ENCODE measurements around the gene FBXL17. TPM values are rescaled to one million over a fixed set of nuclear protein-coding genes. Genes with fewer than 3 reads are reported as not detected.

Gene FBXL17
- polyA plus RNA-seq, 1 of the 3 experiments (the other 2 are of a cell fraction) = 4.4 TPM

DNA sequence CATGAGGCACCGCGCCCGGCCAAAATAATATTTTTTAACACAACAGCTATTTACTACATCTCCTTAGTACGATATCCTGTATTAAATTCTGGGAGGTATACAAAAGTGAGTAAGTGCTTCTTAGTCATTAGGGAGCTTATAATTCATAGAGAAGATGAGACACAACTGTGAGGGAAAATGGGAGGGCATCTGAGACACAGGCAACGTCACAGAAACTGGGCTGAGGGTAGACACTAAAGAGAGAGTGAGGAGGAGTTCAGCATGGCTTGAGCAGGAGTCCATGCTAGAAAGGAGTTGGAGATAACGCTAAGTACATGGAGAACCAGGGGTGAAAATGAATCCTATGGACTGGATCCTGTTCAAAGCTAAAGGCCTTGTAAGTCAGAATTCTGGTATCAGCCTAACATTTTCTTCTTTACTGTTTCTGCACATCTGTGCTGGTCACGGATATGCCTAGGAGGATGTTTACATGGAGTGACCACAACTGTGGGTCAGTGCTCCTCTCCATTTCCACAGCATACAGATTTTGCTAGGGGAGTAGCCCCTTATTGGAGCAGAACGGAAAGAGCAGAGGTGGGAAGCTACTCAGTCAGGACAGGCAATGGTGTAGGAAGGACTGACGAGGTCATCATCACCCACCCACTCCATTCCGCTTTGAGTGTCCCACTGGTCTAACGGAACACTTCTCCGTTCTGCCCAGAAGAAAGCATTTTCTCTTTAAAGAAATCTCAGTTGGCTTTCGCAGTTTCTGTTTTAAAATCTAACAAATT, 400.8 kb downstream of the FBXL17 start:
- H4K20me1 ChIP-seq (ENCODE audit: insufficient read depth) = no peaks in the 10 kb centered on the region
- TF ChIP-seq FOXJ3 (CRISPR knock-in tag; IDR thresholded peaks at IDR 0.05) (no peak), TEAD4 (IDR thresholded peaks at IDR 0.05; ENCODE audit: borderline replicate concordance, insufficient read depth) (no peak), ZBTB33 (IDR thresholded peaks at IDR 0.05; ENCODE audit: borderline replicate concordance, low read depth) (no peak), MEF2A (IDR thresholded peaks at IDR 0.05; ENCODE audit: borderline replicate concordance, low read depth) (no peak), TCF12 (IDR thresholded peaks at IDR 0.05) (no peak)
- H3K36me3 ChIP-seq (replicated peaks in 1 of 2; ENCODE audit: control insufficient read depth in 1 of 2, insufficient read depth in 2 of 2, low read length in 1 of 2) = no peaks in the 10 kb centered on the region
- ChIA-PET POLR2A (no interaction called here), CTCF (no interaction called here)
- no peak overlapping the region for H3K4me3 ChIP-seq (ENCODE audit: low read depth in 2 of 2, low read length in 1 of 2)
- H3K4me1 ChIP-seq (ENCODE audit: control insufficient read depth in 1 of 2, insufficient read depth in 2 of 2, low read depth in 1 of 2, low read length in 1 of 2) = peaks cover 0 to 7% of the 10 kb centered on the region in 2 experiments; a peak in 2 of 4 replicates
- H3F3A ChIP-seq (replicated peaks; ENCODE audit: insufficient read depth) = no peaks in the 10 kb centered on the region
- no peaks in the 10 kb centered on the region for H3K27me3 ChIP-seq (ENCODE audit: insufficient read depth)
- 90% methylated on average over 13 of the region's 13 CpGs for WGBS (ENCODE audit: low lambda C conversion rate)
- no peaks in the 10 kb centered on the region for H3K9me3 ChIP-seq
- H3K79me2 ChIP-seq (ENCODE audit: insufficient read depth) = no peaks in the 10 kb centered on the region
- H3K4me2 ChIP-seq = no peak overlapping the region
- H2AFZ ChIP-seq (ENCODE audit: low read depth) = no peak overlapping the region
- no peak overlapping the region for H3K9ac ChIP-seq
- H3K27ac ChIP-seq (ENCODE audit: low read depth in 2 of 2, low read length in 1 of 2) = no peak overlapping the region
- no peaks in the 10 kb centered on the region for H3K9me2 ChIP-seq
- DNase-seq = no peak

DNA sequence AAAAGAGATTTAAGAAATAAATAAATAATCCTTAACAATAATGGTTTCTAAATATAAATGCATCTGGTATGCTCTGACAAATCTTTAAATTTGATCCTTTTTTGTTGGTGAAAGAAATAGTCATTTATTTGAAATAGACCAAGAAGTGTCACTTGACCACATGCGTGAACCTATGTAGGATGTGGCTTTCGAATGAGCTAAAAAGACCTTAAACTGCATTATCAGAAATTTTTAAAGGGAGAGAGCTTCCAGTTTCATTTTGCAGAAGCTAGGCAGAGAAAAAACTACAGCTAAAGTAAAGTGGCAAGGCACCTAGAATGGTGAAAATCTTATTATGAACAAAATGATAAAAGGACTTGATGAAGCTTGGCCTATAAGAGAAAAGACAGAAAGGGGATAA, 402.0 kb downstream of the FBXL17 start:
- CTCF ChIA-PET = interaction anchor here (0.5 to 1.3 kb wide), 3 partner anchors 12 to 150 kb away, joined by 3 to 5 read pairs (median 3); no protein-coding TSS in a partner anchor
- TF ChIP-seq REST (IDR thresholded peaks at IDR 0.05; ENCODE audit: low read depth, low read length) = no peak
- TF ChIP-seq FOXJ3 (CRISPR knock-in tag; IDR thresholded peaks at IDR 0.05) = no peak
- TF ChIP-seq RCOR1 (IDR thresholded peaks at IDR 0.05; ENCODE audit: low read length) = no peak
- no peak for TF ChIP-seq MAX (IDR thresholded peaks at IDR 0.05; ENCODE audit: low read depth)
- no peak for TF ChIP-seq NRF1 (IDR thresholded peaks at IDR 0.05; ENCODE audit: low read depth, low read length)
- TF ChIP-seq, protein P1, sequence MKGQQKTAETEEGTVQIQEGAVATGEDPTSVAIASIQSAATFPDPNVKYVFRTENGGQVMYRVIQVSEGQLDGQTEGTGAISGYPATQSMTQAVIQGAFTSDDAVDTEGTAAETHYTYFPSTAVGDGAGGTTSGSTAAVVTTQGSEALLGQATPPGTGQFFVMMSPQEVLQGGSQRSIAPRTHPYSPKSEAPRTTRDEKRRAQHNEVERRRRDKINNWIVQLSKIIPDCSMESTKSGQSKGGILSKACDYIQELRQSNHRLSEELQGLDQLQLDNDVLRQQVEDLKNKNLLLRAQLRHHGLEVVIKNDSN (IDR thresholded peaks at IDR 0.05; ENCODE audit: borderline replicate concordance, low read depth) = no peak
- no peak for TF ChIP-seq ELF1 (IDR thresholded peaks at IDR 0.05)
- no peak for TF ChIP-seq YY1 (IDR thresholded peaks at IDR 0.05; ENCODE audit: low read depth)
- TF ChIP-seq CHD2 (IDR thresholded peaks at IDR 0.05; ENCODE audit: low read length, partially characterized antibody) = no peak
- TF ChIP-seq MXI1 (IDR thresholded peaks at IDR 0.05; ENCODE audit: low read depth, low read length) = no peak
- TF ChIP-seq RAD21 (IDR thresholded peaks at IDR 0.05; ENCODE audit: low read length) = no peak
- no peak for TF ChIP-seq CTCF (IDR thresholded peaks at IDR 0.05)
- Histone ChIP-seq H3K4me2 (no peak overlapping the region), H3K27ac (ENCODE audit: low read depth in 2 of 2, low read length in 1 of 2) (no peak overlapping the region), H3K9me3 (no peaks in the 10 kb centered on the region), H3K27me3 (ENCODE audit: insufficient read depth) (no peaks in the 10 kb centered on the region), H2AFZ (ENCODE audit: low read depth) (no peak overlapping the region), H3K9me2 (no peaks in the 10 kb centered on the region), H4K20me1 (ENCODE audit: insufficient read depth) (no peaks in the 10 kb centered on the region), H3K4me3 (ENCODE audit: low read depth in 2 of 2, low read length in 1 of 2) (no peak overlapping the region), H3K79me2 (ENCODE audit: insufficient read depth) (no peaks in the 10 kb centered on the region), H3K36me3 (replicated peaks in 1 of 2; ENCODE audit: control insufficient read depth in 1 of 2, insufficient read depth in 2 of 2, low read length in 1 of 2) (no peaks in the 10 kb centered on the region), H3K9ac (no peak overlapping the region), H3K4me1 (ENCODE audit: control insufficient read depth in 1 of 2, insufficient read depth in 2 of 2, low read depth in 1 of 2, low read length in 1 of 2) (peaks cover 0 to 3% of the 10 kb centered on the region in 2 experiments; a peak in 2 of 4 replicates), H3F3A (replicated peaks; ENCODE audit: insufficient read depth) (no peaks in the 10 kb centered on the region)
- no peak for DNase-seq
- 95% methylated on average over 2 of the region's 2 CpGs for WGBS (ENCODE audit: low lambda C conversion rate)
- POLR2A ChIA-PET = no interaction called here

Measured in SK-N-SH (cell line).